ENCODE measurements around the gene ABCA7. TPM values are rescaled to one million over a fixed set of nuclear protein-coding genes. Genes with fewer than 3 reads are reported as not detected.

Gene ABCA7
- total and polyA plus RNA-seq, 2 of the 13 experiments (the other 11 are each of a cell fraction or from before 2014, with no cell fraction given), result 4.4 to 32.4 TPM

DNA sequence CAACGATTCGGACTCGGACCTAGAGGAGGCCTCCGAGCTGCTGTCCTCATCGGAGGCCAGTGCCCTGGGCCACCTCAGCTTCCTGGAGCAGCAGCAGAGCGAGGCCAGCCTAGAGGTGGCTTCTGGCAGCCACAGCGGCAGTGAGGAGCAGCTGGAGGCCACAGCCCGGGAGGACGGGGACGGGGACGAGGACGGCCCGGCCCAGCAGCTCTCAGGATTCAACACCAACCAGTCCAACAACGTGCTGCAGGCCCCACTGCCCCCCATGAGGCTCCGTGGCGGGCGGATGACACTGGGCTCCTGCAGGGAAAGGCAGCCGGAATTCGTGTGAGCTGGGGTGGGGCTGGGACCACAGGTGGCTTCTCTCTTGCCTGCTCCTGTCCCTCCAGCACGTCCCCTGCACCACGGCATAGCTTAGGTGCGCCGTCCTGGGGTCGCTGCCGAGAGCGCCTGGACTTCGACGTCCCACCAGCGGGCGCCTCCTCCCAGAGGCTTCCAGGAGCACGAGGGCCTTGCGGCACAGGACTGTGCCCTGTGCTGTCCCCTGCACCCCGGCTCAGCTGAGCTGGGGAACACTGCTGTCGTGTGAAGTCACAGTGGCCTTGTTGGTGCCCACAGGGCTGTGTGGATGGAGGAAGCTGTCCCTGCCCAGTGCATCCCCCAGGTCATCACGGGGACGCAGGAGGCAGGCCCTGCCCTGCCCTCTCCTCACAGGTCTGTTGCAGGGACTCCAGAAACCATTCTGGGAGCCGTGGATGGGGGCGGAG, 46.0 kb downstream of the ABCA7 start:
- Histone ChIP-seq H2AFZ (ENCODE audit: low read length) (no peak overlapping the region), H3K9ac (ENCODE audit: insufficient read depth, low read depth, low read length) (no peak overlapping the region), H3K79me2 (ENCODE audit: insufficient read depth, low read length) (no peaks in the 10 kb centered on the region), H3K4me1 (ENCODE audit: insufficient read depth, low read length) (peaks cover 5% of the 10 kb centered on the region), H3K27me3 (ENCODE audit: control insufficient read depth in 1 of 2, insufficient read depth in 2 of 2, low read length in 2 of 2) (no peaks in the 10 kb centered on the region), H3K9me3 (ENCODE audit: low read length) (no peaks in the 10 kb centered on the region), H3K27ac (ENCODE audit: extremely low read length, insufficient read depth, low read length) (no peak overlapping the region), H3K4me2 (ENCODE audit: low read depth, low read length) (no peak overlapping the region), H4K20me1 (ENCODE audit: insufficient read depth, low read length) (no peaks in the 10 kb centered on the region), H3K36me3 (replicated peaks in 1 of 2; ENCODE audit: control insufficient read depth in 1 of 2, insufficient read depth in 2 of 2, low read length in 2 of 2) (peaks cover 9 to 21% of the 10 kb centered on the region in 2 experiments), H3K4me3 (replicated peaks in 1 of 3; ENCODE audit: insufficient read depth in 1 of 3, low read depth in 2 of 3, low read length in 3 of 3) (no peak overlapping the region)
- ChIA-PET POLR2A (interaction anchor here (1.0 to 2.1 kb wide), 6 partner anchors 8 to 27 kb away, joined by 3 to 8 read pairs (median 6); no protein-coding TSS in a partner anchor), CTCF (ENCODE audit: low intra/inter-chr PET ratio, low total read pairs) (no interaction called here)
- ATAC-seq (no peak), FAIRE-seq (no peak), DNase-seq (ENCODE audit: low spot score) (no peak)
- in situ Hi-C loops (cut with HindIII; ENCODE audit: extremely low pct_ligation_motif_present, low pct_unique_long_range_greater_than_20kb), result no loop called here
- WGBS (ENCODE audit: low lambda C conversion rate), result 95% methylated on average over 24 of the region's 38 CpGs
- BruUV-seq (replicated peaks), result no TSS peak
- intact Hi-C loops (cut with micrococcal nuclease; ENCODE audit: unreplicated experiment), result no loop called here
- TF ChIP-seq ZBTB38 (CRISPR knock-in tag; IDR thresholded peaks at IDR 0.05) (0 out of 2 replicates have a peak, but pooled peaks have one; percentile 35), ZNF768 (CRISPR knock-in tag; IDR thresholded peaks at IDR 0.05) (0 out of 2 replicates have a peak, but pooled peaks have one; percentile 9), KDM2A (CRISPR knock-in tag; IDR thresholded peaks at IDR 0.05; ENCODE audit: borderline replicate concordance, low read depth) (0 out of 2 replicates have a peak, but pooled peaks have one; percentile 27), NR2F2 (IDR thresholded peaks at IDR 0.05; ENCODE audit: borderline replicate concordance, low read depth) (no peak), ZNF589 (CRISPR knock-in tag; conservative IDR thresholded peaks at IDR 0.05) (peak; percentile 61; the same call in 1 of the 2 replicates), AGO1 (IDR thresholded peaks at IDR 0.05; ENCODE audit: low read depth, low read length, poor library complexity, severe bottlenecking) (peak; percentile 87), NR2C2 (CRISPR knock-in tag; IDR thresholded peaks at IDR 0.05; ENCODE audit: borderline replicate concordance) (no peak), TARDBP (CRISPR knock-in tag; IDR thresholded peaks at IDR 0.05) (0 out of 2 replicates have a peak, but pooled peaks have one; percentile 15), AGO2 (optimal IDR thresholded peaks at IDR 0.05; ENCODE audit: low read depth, low read length) (peak; percentile 99), RBFOX2 (IDR thresholded peaks at IDR 0.05; ENCODE audit: low read depth, low read length) (peak; percentile 79), POLR2A (IDR thresholded peaks at IDR 0.05; ENCODE audit: insufficient read depth in 1 of 2, low read depth in 2 of 2, low read length in 2 of 2) (peak in 1 of 2 experiments; percentile 62; a peak in 2 of 4 replicates), AKAP8 (CRISPR knock-in tag; IDR thresholded peaks at IDR 0.05) (peak; percentile 90; the same call in 1 of the 2 replicates), ZNF510 (CRISPR knock-in tag; IDR thresholded peaks at IDR 0.05; ENCODE audit: low read depth) (no peak), PHF5A (CRISPR knock-in tag; IDR thresholded peaks at IDR 0.05; ENCODE audit: low read depth, unreplicated experiment) (peak; percentile 17), ZNF430 (CRISPR knock-in tag; IDR thresholded peaks at IDR 0.05) (peak; percentile 29; the same call in 1 of the 2 replicates)
- TF ChIP-seq, protein P1, sequence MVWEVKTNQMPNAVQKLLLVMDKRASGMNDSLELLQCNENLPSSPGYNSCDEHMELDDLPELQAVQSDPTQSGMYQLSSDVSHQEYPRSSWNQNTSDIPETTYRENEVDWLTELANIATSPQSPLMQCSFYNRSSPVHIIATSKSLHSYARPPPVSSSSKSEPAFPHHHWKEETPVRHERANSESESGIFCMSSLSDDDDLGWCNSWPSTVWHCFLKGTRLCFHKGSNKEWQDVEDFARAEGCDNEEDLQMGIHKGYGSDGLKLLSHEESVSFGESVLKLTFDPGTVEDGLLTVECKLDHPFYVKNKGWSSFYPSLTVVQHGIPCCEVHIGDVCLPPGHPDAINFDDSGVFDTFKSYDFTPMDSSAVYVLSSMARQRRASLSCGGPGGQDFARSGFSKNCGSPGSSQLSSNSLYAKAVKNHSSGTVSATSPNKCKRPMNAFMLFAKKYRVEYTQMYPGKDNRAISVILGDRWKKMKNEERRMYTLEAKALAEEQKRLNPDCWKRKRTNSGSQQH (CRISPR knock-in tag; IDR thresholded peaks at IDR 0.05; ENCODE audit: low read depth), result no peak
- TF ChIP-seq, protein P2, sequence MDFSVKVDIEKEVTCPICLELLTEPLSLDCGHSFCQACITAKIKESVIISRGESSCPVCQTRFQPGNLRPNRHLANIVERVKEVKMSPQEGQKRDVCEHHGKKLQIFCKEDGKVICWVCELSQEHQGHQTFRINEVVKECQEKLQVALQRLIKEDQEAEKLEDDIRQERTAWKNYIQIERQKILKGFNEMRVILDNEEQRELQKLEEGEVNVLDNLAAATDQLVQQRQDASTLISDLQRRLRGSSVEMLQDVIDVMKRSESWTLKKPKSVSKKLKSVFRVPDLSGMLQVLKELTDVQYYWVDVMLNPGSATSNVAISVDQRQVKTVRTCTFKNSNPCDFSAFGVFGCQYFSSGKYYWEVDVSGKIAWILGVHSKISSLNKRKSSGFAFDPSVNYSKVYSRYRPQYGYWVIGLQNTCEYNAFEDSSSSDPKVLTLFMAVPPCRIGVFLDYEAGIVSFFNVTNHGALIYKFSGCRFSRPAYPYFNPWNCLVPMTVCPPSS (IDR thresholded peaks at IDR 0.05), result no peak
- TF ChIP-seq, protein P3, sequence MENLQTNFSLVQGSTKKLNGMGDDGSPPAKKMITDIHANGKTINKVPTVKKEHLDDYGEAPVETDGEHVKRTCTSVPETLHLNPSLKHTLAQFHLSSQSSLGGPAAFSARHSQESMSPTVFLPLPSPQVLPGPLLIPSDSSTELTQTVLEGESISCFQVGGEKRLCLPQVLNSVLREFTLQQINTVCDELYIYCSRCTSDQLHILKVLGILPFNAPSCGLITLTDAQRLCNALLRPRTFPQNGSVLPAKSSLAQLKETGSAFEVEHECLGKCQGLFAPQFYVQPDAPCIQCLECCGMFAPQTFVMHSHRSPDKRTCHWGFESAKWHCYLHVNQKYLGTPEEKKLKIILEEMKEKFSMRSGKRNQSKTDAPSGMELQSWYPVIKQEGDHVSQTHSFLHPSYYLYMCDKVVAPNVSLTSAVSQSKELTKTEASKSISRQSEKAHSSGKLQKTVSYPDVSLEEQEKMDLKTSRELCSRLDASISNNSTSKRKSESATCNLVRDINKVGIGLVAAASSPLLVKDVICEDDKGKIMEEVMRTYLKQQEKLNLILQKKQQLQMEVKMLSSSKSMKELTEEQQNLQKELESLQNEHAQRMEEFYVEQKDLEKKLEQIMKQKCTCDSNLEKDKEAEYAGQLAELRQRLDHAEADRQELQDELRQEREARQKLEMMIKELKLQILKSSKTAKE (CRISPR knock-in tag; IDR thresholded peaks at IDR 0.05; ENCODE audit: borderline replicate concordance), result 0 out of 2 replicates have a peak, but pooled peaks have one; percentile 3

Measured in HepG2 (cell line).